Activated CD4-positive, alpha-beta T cell treated with anti-CD3 and anti-CD28 coated beads, Interleukin-2, amount 50 U/mL, for 16 hours (primary cell): ENCODE results near the gene SPG21.

Source experiments
- DNase-seq: peaks from one replicate; pipeline ENCODE4 v3.0.0-alpha.2; 2020

The SPG21 gene

DNA sequence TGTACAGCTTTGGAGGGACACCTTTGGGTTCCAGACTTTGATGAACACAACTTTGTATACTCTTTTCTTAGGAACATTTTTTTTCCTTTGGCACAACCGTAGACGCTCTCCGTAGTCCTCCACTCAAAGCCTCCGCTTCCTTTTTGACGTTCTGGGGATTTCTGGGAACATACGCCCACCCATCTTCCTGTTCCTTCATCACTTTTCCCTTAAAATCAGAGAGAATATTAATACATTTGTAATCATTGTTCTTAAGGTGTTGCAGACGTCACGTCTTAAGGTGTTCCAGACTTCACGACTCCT is 405 bp upstream of the SPG21 start:
- no peak for DNase-seq

DNA sequence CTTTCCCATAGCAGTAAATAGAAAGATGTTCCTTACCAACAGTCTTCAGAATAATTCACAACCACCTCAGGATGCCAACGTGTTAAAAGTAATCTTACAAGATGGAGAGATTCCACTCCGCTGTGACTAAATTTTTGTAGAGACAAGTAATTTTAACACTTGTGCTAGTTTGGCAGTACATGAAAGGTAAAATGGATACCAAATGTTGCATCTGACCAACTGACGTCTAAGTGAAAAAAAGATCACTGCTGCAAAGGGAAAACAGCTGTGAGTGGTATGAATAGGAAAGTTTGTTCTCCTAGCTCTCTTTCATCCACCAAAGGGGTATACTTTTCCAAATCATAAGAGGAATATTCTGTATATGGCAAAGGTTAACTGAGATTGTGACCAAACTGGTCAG is 2.6 kb downstream of the SPG21 start:
- DNase-seq: no peak

DNA sequence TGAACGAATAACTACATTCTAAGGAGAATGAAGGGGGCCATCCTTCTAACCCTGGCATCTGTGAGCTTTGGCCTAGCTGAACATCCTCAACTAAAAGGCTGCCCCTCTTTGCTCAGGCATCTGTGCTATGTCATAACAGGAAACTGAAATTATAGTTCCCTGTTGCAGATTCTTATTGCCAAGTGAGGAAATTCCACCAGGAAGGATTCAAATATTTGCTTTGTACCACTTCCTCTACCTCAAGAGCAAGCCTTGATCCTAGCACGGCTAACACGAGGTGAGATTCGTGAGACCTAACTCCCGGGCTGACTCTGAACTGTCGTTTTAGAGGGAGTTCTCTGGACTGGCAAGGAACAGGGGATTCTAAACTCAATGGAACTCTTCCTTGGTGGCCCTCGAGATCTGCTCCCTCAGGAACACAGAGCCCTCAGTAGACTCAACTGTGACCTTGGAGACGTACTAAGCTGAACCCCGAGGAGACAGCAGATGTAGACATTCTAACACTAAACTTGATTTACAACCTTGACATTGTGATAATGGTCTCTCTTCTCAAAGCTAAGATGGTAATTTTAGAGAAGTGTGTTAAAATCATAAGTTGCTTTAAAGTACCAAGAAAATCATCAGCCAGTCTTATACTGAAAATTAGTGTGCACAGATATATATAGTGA is 4.2 kb downstream of the SPG21 start:
- DNase-seq: no peak

DNA sequence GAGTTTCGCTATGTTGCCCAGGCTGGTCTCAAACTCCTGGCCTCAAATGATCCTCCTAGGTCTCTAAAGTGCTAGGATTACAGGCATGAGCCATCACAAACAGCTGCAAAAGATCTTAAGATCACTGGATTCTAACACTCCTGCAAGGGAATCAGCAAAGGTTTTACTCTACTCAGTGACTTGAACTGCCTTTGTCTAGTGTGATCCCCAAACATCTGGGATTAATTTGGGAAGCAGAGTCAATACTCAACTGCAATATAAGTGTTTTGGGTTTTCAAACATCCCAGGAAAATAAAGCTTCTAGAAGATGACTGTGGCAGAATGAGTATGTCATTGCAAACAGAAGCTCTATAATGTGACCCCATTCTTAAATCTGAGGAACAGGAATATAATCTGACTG is 7.2 kb downstream of the SPG21 start:
- no peak for DNase-seq

DNA sequence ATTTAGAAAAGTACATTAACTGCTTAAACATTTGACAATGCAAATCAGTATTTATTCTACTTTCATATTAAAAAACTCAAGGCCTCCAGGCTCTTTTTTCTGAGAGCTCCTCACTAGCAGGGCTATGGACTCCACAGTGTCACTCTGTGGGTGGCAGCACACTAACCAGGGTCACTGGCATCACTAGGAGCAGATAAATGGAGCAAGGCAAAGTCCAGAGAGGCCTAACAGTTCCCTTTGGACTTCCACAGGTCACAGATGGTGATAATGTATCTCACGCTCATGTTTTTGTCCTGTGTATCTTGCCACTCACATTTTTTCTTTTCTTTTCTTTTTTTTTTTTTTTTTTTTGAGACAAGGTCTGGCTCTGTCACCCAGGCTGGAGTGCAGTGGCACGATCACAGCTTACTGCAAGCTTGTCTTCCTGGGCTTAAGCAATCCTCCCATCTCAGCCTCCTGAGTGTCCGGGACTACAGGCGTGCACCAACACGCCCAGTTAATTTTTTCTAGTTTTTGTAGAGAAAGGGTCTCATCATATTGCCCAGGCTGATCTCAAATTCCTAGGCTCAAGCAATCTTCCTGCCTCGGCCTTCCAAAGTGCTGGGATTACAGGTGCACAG is 7.8 kb downstream of the SPG21 start:
- no peak for DNase-seq

DNA sequence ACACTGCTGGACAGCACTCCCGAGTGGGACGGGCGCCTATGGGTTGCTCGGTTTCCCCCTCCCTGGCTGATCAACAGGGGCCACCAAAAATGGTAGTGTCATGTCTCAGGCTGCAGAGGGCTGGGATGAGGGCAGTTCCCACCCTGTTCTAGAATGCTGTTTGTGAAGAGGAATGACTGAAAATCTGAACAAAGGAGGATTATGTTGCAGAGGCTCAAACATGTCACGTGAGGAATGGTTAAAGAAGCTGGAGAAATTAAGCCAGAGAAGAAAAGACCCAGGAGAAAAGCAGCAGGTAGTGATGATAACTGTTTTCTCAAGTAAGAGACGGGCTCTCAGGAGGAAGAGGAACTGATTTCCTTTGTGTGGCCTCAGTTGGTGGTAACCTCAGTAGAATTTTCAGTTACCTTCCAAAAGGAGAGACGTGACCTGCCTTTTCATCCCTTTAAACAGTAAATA is 10.4 kb downstream of the SPG21 start:
- no peak for DNase-seq

DNA sequence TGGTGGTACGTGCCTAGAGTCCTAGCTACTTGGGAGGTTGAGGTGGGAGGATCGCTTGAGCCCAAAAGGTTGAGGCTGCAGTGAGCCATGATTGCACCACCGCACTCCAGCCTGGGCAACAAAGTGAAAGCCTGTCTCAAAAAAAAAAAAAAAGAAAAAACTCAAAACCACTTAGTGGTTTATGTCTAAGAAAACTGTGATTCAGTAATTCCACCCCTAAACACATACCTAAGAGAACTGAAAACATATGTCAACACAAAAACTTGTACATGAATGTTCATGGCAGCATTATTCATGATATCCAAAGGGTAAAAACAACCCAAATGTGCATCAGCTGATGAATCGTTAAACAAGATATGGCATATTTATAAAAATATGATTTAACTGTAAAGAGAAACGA is 14.3 kb downstream of the SPG21 start:
- no peak for DNase-seq

DNA sequence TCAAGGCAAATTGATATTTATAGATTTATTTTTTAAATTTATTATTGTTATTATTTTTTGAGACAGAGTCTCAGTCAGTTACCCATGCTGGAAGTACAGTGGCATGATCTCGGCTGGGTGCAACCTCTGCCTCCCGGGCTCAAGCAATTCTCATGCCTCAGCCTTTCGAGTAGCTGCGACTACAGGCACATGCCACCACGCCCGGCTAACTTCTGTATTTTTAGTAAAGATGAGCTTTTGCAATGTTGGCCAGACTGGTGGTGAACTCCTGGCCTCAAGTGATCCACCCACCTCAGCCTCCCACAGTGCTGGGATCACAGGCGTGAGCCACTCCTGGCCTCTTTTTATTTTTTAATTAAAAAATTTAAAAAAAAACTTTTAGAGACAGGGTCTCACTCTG is 19.0 kb downstream of the SPG21 start:
- DNase-seq: no peak

DNA sequence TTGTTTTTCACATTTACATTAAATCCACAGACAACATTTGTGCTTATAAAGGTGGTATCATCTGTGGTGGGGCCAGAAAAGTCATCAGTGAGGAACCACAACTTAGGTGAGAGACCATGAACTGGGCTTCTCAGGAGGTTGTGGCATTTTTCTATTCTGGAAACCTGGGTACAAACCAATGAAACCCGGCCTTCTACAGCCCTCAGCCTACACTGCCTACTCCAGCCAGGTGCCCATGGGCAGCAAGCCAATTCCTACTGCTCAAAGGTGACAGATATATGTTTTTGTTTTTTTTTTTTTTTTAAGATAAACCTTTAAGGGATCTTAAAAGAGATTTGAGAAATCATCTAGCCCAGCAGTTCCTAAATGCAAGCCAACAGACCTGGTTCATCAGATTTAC is 20.3 kb downstream of the SPG21 start:
- DNase-seq: no peak

DNA sequence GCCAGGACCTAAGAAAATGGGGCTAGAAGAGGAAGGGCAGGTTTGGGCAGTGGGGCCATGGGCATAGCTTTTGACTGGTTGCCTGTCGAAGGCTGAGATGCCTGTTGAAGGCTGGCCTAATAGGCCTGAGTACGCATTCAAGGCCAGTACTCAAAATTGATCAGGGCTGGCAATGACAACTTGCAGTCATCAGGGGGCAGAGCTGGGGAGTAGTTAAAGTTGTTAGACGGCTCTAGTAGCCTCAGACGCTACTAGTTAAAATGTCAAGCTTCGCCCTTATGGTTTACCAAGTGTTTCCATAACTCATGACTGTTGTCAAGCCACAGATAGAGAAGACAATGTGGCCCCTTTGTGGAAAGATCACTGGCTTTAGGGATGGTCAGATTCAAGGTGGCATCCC is 28.7 kb downstream of the SPG21 start:
- no peak for DNase-seq

DNA sequence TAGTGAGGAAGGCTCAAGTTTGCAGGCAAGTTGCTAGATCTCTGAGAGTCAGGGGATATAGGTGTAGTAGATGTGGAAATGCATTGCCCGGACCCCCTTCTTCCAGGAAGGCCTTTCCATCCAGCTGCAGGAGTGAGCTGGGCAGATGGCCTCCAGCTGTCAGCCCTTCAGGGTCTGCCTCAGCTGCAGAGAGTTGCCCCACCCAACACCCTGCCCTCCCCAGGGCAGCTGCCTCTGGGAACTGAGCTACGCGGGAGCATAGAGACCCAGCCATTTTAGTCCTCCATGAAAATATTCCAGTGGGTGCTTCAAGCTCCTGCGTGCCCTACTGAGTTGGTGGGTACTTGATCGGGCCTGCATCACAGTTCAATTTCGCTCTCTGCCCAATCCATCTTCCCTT is 29.6 kb downstream of the SPG21 start:
- DNase-seq: no peak

DNA sequence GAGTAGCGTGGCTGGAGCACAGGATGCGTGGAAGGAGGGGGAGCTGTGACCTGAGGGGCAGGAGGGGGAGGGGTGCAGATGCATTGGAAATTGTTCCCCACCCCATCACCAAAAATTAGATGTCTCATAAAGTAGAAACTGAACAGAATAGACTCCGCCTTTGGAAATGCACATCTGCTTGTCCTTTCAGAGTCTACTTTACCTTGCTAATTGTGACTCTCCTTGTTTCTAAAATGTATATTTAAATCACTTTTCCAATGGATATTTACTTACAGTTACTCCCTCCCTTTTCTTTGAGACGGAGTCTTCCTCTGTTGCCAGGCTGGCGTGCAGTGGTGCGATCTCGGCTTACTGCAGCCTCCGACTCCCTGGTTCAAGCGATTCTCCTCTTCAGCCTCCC is 30.6 kb downstream of the SPG21 start:
- no peak for DNase-seq

DNA sequence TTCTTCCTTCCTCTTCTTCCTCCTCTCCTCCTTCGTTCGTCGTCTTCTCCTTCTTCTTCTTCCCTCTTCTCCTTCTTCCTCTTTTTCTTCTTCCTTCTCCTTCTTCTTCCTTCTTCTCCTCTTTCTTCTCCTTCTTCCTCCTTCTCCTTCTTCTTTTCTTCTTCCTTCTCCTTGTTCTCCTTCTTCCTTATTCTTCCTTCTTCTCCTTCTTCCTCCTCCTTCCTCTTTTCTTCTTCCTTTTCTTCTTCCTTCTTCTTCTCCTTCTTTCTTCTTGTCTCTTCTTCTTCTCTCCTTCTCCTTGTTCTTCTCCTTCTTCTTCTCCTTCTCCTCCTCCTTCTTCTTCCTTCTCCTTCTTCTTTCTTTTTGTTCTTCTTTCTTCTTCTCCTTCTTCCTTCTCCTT is 35.3 kb downstream of the SPG21 start:
- no peak for DNase-seq

DNA sequence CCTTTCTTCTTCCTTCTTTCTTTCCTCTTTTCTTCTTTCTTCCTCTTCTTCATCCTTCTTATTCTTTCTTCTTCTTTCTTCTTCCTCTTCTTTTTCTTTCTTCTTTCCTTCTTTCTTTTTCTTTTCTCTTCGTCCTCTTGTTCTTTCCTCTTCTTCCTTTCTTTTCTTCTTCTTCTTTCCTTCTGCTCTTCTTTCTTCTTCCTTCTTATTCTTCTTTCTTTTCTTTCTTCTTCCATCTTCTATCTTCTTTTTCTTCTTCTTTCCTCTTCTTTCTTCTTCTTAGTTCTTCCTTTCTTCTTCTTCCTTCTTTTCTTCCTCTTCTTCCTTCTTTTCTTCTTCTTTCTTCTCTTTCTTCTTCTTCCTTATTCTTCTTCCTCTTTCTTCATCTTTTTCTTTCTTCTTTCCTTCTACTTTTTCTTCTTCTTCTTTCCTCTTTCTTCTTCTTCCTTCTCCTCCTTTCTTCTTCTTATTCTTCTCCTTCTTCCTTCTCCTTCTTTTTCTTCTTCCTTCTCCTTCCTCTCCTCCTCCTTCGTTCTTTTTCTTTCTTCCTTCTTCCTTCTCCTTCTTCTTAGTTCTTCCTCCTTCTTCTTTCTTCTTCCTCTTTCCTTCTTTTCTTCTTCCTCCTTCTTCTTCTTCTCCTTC is 37.8 kb downstream of the SPG21 start:
- DNase-seq: no peak

DNA sequence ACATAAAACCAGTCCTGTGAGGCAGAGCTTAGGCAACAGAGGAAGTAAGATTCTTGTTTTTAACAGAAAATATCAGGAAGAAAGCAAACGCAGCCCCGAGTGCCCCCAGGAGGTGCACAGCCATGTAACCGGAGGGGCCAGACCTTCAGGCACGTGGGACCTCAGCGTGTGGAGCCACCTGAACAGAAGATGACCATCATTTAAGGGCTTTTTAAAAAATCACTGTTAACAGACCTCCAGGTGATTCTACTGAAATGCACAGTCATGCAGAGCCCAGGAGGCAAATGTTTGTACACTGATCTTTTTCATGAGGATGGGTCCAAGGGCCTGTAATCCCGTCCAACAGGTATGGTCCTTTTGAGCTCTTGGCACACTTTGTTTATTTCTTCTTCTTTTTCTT is 38.8 kb downstream of the SPG21 start:
- no peak for DNase-seq

DNA sequence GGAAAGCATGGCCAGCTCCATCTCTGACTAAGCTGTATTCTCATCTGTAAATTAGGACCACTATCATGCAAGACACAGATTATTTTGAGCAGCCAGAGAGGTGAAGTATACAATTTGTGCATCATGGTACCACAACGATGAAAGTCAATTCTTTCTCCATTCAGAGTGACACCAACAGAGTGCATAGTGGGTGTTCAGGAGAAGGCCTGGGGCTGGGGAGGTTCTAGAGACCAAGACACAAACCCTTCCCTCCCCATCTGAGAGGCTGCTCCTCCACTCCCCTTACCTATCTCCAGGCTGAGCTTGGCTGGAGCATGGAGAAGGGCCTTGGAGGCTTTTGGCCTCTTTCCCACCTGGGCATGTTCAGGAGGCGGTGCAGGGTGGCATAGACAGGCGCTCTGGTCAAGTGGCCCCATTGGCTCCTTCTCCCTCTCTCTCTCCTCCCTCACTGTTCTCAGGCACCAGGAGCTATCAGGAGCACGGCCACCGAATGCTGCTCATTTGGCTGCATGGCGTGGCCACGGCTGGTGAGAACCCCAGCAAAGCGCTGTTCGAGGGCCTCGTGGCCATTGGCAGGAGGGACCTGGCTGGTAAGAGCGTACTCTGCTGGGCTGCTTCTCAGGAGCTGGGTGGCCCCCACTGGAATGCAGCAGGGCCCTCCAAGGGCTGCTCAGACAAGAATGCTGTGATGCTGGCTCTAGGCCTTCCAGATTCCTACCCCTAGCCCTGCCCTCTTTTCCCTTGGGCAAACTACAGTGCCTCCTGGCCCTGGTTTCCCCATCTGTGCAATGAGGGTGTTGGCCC is 40.1 kb downstream of the SPG21 start:
- no peak for DNase-seq

DNA sequence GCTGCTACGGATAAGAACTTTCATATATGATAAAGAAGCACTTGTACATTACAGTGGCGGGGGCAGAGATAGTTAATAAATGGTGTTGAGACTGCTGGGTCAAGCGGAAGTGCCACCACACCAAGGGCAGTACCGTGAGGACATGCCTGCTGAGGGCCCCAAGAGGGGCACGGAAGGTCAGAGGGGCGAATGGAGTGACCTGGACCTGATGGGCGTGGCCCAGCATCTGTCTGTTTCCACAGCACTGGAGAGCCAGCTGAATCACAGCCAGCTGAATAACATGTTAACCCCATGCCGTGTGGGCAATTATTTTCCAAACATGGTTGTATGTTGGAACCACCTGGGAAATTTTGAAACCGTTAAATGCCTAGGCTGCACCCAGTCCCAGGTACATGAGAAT is 40.8 kb downstream of the SPG21 start:
- DNase-seq: no peak

DNA sequence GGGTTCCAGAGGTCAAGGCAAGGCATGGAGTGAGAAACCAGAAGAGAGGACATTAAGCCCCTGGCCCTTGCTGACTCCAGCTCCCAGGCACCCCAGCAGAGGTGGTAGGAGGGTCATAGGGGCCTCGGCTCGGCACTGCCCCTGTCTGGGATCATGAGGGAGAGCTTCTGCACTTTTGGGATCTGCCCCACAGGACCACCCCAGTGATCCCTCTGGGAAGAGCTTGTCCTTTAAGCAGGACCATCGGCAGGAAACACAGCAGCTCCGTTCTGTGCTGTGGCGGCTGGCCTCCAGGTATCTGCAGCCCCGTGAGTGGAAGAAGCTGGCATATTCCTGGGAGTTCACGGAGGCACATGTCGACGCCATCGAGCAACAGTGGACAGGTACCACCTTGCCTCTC is 42.5 kb downstream of the SPG21 start:
- DNase-seq: no peak

DNA sequence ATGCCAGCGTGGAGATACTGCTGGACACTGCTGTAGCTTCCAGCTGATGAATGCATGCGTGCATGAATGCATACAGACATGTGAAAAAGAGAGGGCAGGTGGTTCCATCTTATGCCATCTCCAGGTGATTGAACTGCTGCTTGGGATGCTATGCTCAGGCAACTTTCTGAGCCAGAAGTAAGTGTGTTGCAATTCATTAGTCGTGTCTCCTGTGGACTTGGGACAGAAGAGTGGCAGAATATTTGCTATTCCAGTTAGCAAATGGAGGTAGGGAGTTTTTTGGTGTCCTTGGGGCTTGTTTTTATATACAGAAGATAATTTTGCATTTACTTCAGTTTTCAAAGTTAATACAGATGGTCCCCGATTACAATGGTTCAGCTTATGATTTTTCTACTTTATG is 44.8 kb downstream of the SPG21 start:
- no peak for DNase-seq

DNA sequence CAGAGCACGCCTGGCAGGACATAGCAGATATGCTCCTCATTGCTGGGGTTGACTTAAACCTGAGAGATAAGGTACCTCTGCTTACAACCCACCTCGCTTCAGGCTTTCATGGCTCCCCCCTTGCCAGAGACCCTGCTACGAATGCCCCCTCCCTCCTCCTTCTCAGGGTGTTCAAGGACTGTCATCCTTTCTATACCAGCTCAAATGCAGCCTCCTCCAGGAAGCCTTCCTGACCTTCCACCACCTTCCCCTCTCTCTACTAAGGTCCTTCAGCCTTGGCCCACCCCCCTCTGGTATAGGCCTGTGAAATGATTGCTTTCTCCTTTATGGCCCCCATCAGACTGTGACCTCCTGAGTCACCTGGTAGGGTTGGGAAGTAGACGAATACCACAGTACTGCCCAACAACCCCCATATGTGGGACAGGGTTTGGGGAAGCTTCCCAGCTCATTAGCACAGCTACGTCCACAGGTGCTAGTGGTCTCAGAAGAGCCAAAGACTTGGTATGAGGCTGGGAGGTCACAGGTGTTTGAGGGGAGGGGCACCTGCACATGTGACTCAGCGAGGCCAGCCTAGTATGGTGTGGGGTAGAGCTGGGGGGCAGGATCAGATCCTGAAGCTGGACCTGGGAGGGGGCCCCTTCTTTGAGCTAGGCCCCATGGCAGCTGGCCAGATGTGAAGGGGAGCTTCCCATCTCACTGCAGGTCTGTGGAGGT is 46.0 kb downstream of the SPG21 start:
- DNase-seq: no peak

DNA sequence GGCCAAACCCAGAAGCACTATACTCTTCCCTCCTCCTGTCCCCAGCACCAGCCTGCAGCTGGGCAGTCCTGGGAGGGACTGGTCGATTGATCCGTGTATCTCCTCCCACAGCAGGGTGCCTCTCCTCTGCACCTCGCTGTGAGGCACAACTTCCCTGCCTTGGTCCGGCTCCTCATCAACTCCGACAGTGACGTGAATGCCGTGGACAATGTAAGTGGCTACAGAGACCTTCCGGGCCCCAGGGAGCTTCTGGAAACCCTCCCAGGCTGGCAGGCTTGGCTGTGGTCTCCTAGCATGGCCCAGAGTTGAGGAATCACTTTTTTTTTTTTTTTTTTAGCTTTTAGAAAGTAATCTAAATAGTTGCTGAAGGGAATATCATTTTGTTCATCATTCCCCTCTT is 47.4 kb downstream of the SPG21 start:
- no peak for DNase-seq

DNA sequence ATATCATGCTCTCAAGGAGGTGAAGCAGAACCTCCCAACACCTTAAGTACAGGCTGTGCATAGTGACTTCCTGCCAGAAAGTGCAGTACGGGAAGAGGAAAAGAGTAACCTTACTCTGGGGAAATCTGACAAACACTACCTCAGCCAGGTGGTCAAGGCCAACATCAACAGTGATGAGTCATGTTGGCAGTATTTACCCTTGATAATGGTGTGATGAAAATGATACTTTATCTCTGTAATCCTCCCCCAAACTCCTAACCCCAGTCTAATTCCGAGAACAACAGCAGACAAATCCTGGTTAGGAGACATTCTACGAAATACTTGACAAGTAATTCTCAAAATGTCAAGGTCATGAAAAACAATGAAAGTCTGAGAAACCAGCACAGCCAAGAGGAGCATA is 51.5 kb downstream of the SPG21 start:
- DNase-seq: no peak

DNA sequence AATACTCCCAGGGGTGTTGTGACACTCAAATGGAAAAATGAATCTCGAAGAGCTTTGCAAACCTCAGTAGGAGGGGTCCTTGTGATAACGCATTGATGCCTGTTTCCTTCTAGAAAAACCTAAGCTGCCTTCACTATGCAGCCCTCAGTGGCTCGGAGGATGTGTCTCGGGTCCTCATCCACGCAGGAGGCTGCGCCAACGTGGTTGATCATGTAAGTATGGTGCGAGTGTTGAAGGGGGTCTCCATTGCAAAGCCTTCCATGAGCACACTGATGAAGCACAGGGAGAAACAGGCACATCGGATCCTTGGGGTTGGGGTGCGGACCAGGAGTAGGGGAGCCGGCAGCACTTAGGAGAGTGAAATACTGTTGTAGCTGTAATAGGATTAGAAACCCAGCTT is 55.7 kb downstream of the SPG21 start:
- DNase-seq: no peak
